Measurements from ENCODE around the gene CFAP410.

- no peak for TF ChIP-seq POLR2A (IDR thresholded peaks at IDR 0.05)
- no peak for TF ChIP-seq CTCF (IDR thresholded peaks at IDR 0.05 in 8 of 11, conservative IDR thresholded peaks at IDR 0.05 in 3 of 11)
Observed at GRCh38 chr21:44370027-44370735, 31.0 kb upstream of the CFAP410 start.

Data from spleen (tissue), 7 donors.